B cell (primary cell): Measurements from ENCODE around the gene AGBL4.

Source experiments
- CTCF ChIP-seq: fragments of 200-600 bp; IDR thresholded peaks from one replicate; pipeline ENCODE4 v1.8.0; 2022; ENCODE audit warnings: antibody characterized with exemption, mild to moderate bottlenecking
- EZH2 ChIP-seq: IDR thresholded peaks from 2 replicates; pipeline ENCODE4 v1.6.1; 2012; ENCODE audit warnings: borderline replicate concordance, low read depth, mild to moderate bottlenecking, moderate library complexity, low read length; ENCODE audit not compliant: insufficient read depth, poor library complexity, severe bottlenecking

- no peak for TF ChIP-seq CTCF
- TF ChIP-seq EZH2: no peak
These were observed 815.0 kb downstream of the AGBL4 start for GRCh38 chr1:49208712-49209111.
